ENCODE measurements around the gene MYH10.
A peak's percentile ranks its signal among the peaks of the same experiment; 100 is the strongest.

Gene MYH10

GRCh38 chr17:8472663-8473062, 157.9 kb downstream of the MYH10 start:
- peaks cover 4% of the 10 kb centered on the region for H3K4me1 ChIP-seq
- H3K79me2 ChIP-seq, result no peaks in the 10 kb centered on the region
- no peaks in the 10 kb centered on the region for H3K36me3 ChIP-seq (ENCODE audit: control insufficient read depth, insufficient read depth, low read length)
- no peak overlapping the region for H3K27ac ChIP-seq
- no peak overlapping the region for H3K9ac ChIP-seq
- no peaks in the 10 kb centered on the region for H3K9me3 ChIP-seq (ENCODE audit: control insufficient read depth, low read length)
- TF ChIP-seq CTCF (IDR thresholded peaks at IDR 0.05), result no peak
- H3K27me3 ChIP-seq (ENCODE audit: control insufficient read depth, insufficient read depth, low read length), result no peaks in the 10 kb centered on the region
- H3K4me2 ChIP-seq (ENCODE audit: low read length), result no peak overlapping the region
- no peak overlapping the region for H2AFZ ChIP-seq
- H3K4me3 ChIP-seq (ENCODE audit: low read depth, low read length), result no peak overlapping the region

GRCh38 chr17:8470447-8471047, 160.0 kb downstream of the MYH10 start:
- Histone ChIP-seq H3K27me3 (ENCODE audit: control insufficient read depth, insufficient read depth, low read length) (no peaks in the 10 kb centered on the region), H3K9me3 (ENCODE audit: control insufficient read depth, low read length) (no peaks in the 10 kb centered on the region), H3K27ac (peak overlapping the region; percentile 41), H3K4me3 (ENCODE audit: low read depth, low read length) (no peak overlapping the region), H3K79me2 (no peaks in the 10 kb centered on the region), H3K36me3 (ENCODE audit: control insufficient read depth, insufficient read depth, low read length) (no peaks in the 10 kb centered on the region), H3K4me2 (ENCODE audit: low read length) (peak overlapping the region; percentile 42), H3K9ac (no peak overlapping the region), H2AFZ (peak overlapping the region; percentile 35), H3K4me1 (peaks cover 4% of the 10 kb centered on the region)
- TF ChIP-seq CTCF (IDR thresholded peaks at IDR 0.05), result no peak

- peaks cover 4% of the 10 kb centered on the region for H3K4me1 ChIP-seq
- H3K9ac ChIP-seq, result no peak overlapping the region
- H3K9me3 ChIP-seq (ENCODE audit: control insufficient read depth, low read length), result no peaks in the 10 kb centered on the region
- H3K27ac ChIP-seq, result peak overlapping the region; percentile 41
- peaks cover under 1% of the 10 kb centered on the region for H3K79me2 ChIP-seq
- H2AFZ ChIP-seq, result no peak overlapping the region
- no peak overlapping the region for H3K4me3 ChIP-seq (ENCODE audit: low read depth, low read length)
- no peaks in the 10 kb centered on the region for H3K36me3 ChIP-seq (ENCODE audit: control insufficient read depth, insufficient read depth, low read length)
- TF ChIP-seq CTCF (IDR thresholded peaks at IDR 0.05), result no peak
- no peaks in the 10 kb centered on the region for H3K27me3 ChIP-seq (ENCODE audit: control insufficient read depth, insufficient read depth, low read length)
- peak overlapping the region; percentile 42 for H3K4me2 ChIP-seq (ENCODE audit: low read length)
Observed at GRCh38 chr17:8469964-8470363, 160.6 kb downstream of the MYH10 start.

DNA sequence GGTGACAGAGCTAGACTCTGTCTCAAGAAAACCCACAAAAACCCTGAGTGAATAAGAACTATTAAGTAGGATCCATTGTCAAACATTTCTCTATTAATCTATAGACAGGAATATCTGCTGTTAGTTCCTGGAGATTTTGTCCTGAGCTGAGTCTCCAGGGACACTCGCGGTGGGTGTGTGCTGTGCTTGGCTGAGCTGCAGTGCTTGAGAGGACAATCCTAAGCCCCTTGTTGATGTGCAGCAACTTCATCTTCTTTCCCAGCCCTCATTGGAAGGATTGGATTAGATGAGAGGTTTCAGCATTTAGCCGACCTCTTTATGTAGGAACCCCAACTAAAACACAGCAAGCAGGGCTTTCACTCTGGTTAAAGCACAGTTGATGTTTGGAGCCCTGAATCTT, 161.5 kb downstream of the MYH10 start:
- Histone ChIP-seq H3K4me3 (ENCODE audit: low read depth, low read length) (no peak overlapping the region), H3K36me3 (ENCODE audit: control insufficient read depth, insufficient read depth, low read length) (no peaks in the 10 kb centered on the region), H3K4me2 (ENCODE audit: low read length) (no peak overlapping the region), H2AFZ (no peak overlapping the region), H3K9me3 (ENCODE audit: control insufficient read depth, low read length) (no peaks in the 10 kb centered on the region), H3K27me3 (ENCODE audit: control insufficient read depth, insufficient read depth, low read length) (no peaks in the 10 kb centered on the region), H3K27ac (no peak overlapping the region), H3K9ac (no peak overlapping the region), H3K79me2 (peaks cover 3% of the 10 kb centered on the region), H3K4me1 (peaks cover 4% of the 10 kb centered on the region)
- TF ChIP-seq CTCF (IDR thresholded peaks at IDR 0.05), result no peak

DNA sequence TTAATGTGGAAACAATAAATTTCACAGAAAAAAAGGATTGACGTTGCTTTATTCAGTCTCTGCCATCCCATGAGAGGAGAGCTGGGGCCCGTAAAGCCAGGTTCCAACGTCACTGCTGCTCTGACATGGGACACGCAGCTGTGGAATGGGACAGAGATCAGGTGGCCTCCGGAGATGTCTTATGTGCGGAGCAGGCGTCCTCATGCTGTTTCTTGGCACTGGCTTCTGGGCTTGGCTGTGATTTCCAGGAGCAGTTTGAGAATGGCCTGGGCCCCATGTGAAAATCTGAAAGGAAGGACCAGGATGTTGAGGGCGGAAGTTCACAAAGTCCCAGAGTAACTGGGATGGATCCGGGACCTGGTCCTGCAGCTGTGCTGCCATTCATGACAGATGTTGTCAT, 162.4 kb downstream of the MYH10 start:
- no peak overlapping the region for H2AFZ ChIP-seq
- H3K27me3 ChIP-seq (ENCODE audit: control insufficient read depth, insufficient read depth, low read length), result no peaks in the 10 kb centered on the region
- H3K4me3 ChIP-seq (ENCODE audit: low read depth, low read length), result no peak overlapping the region
- H3K4me1 ChIP-seq, result peaks cover 4% of the 10 kb centered on the region
- H3K36me3 ChIP-seq (ENCODE audit: control insufficient read depth, insufficient read depth, low read length), result no peaks in the 10 kb centered on the region
- TF ChIP-seq CTCF (IDR thresholded peaks at IDR 0.05), result no peak
- no peaks in the 10 kb centered on the region for H3K9me3 ChIP-seq (ENCODE audit: control insufficient read depth, low read length)
- H3K27ac ChIP-seq, result no peak overlapping the region
- H3K9ac ChIP-seq, result no peak overlapping the region
- H3K79me2 ChIP-seq, result peaks cover 5% of the 10 kb centered on the region
- H3K4me2 ChIP-seq (ENCODE audit: low read length), result no peak overlapping the region
